Right lobe of liver (tissue), 4 donors: ENCODE data around the gene SRPK2.

ENCODE experiments used
- POLR2A ChIP-seq: fragments of 450-650 bp; IDR thresholded peaks from one replicate; pipeline ENCODE4 v1.6.1; 2017; ENCODE audit warnings: antibody characterized with exemption, mild to moderate bottlenecking
- TF ChIP-seq, protein P1 (sequence below), 4 donors: fragments of 200-600 bp in 3 of 4; fragments of 450-650 bp in 1 of 4; IDR thresholded peaks; one replicate each; pipeline versions ENCODE4 v1.5.1 to v1.8.0; 2016 to 2022; ENCODE audit warnings: antibody characterized with exemption in 4 of 4, mild to moderate bottlenecking in 2 of 4
- donor health status: DM: no; HTN: no; CAD: no.
- donor health status: DM: no; HTN: no; CAD: no.
- donor health status: DM: no; HTN: yes; CAD: no.

DNA sequence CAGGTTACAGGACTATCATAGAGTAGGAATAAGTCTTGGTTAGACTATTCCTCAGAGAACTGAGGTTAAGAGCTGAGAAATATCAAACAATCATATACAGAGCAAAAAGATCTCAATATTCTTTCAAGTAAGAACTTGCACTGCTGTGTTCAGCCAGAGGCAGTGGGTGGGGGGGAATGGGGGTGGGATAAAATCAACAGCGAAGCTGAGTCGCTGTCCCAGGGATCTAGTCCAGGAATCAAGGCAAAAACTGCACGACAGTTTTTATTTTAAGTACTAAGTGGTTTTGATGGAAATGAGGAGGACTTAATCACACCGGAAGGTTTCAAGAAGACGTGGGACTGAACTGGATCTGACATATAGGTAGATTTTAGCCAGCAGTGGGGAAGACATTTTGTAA is 159.1 kb downstream of the SRPK2 start:
- TF ChIP-seq, protein P1, sequence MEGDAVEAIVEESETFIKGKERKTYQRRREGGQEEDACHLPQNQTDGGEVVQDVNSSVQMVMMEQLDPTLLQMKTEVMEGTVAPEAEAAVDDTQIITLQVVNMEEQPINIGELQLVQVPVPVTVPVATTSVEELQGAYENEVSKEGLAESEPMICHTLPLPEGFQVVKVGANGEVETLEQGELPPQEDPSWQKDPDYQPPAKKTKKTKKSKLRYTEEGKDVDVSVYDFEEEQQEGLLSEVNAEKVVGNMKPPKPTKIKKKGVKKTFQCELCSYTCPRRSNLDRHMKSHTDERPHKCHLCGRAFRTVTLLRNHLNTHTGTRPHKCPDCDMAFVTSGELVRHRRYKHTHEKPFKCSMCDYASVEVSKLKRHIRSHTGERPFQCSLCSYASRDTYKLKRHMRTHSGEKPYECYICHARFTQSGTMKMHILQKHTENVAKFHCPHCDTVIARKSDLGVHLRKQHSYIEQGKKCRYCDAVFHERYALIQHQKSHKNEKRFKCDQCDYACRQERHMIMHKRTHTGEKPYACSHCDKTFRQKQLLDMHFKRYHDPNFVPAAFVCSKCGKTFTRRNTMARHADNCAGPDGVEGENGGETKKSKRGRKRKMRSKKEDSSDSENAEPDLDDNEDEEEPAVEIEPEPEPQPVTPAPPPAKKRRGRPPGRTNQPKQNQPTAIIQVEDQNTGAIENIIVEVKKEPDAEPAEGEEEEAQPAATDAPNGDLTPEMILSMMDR (IDR thresholded peaks at IDR 0.05), result no peak
- TF ChIP-seq POLR2A, result no peak
